Testis (tissue), 3 donors: Measurements from ENCODE around the gene TTBK1. TPM values are rescaled to one million over a fixed set of nuclear protein-coding genes. Genes with fewer than 3 reads are reported as not detected.

ENCODE experiments used
- DNase-seq: peaks from one replicate; pipeline ENCODE4 v3.0.0-alpha.2; 2019
- H3K27ac ChIP-seq, 2 donors: fragments of 200-600 bp; sonication (generic); one replicate each; pipeline ENCODE4 v1.5.1; 2019
- H3K27me3 ChIP-seq: fragments of 200-600 bp; sonication (generic); one replicate; pipeline ENCODE4 v1.5.1; 2019
- H3K36me3 ChIP-seq: fragments of 200-600 bp; sonication (generic); one replicate; pipeline ENCODE4 v1.5.1; 2017; ENCODE audit warnings: low read depth; ENCODE audit errors: missing control alignments
- H3K4me1 ChIP-seq: fragments of 200-600 bp; sonication (generic); one replicate; pipeline ENCODE4 v1.5.1; 2019
- H3K4me3 ChIP-seq, 2 donors: fragments of 200-600 bp; sonication (generic); one replicate each; pipeline ENCODE4 v1.5.1; 2017 to 2019
- H3K9me3 ChIP-seq: fragments of 200-600 bp; sonication (generic); one replicate; pipeline ENCODE4 v1.5.1; 2017
- CTCF ChIP-seq, 3 experiments: fragments of 450-650 bp in 2 of 3; fragments of 200-600 bp in 1 of 3; sonication (generic) in 1 of 3; IDR thresholded peaks; one replicate each; pipeline ENCODE4 v1.5.1; 2016 to 2019; ENCODE audit warnings: antibody characterized with exemption in 3 of 3, mild to moderate bottlenecking in 2 of 3, moderate library complexity in 1 of 3
- POLR2A ChIP-seq: fragments of 450-650 bp; IDR thresholded peaks from one replicate; pipeline ENCODE4 v1.6.1; 2017; ENCODE audit warnings: antibody characterized with exemption, mild to moderate bottlenecking, moderate library complexity
- WGBS, 2 donors: methylation state at CpG; one replicate each; pipeline ENCODE4 v1.1.5; 2018; 5-methylcytosine and 5-hydroxymethylcytosine counted together
- intact Hi-C: fragments of 100-400 bp; cut with DNase I; formaldehyde crosslinking; loops from one replicate; pipeline ENCODE4 v1.15.1; 2023; ENCODE audit warnings: low total_unique reads
- polyA plus RNA-seq: library from polyadenylated mRNA; stranded (reverse); fragments of 350-450 nt; fragmentation: Illumina TruSeq; extraction: RNeasy Lipid Tissue Mini Kit (QIAGEN cat#74804); gene quantifications from one replicate; pipeline ENCODE4 v1.2.3, GENCODE V29; 2014; ENCODE audit warnings: low read depth, low replicate concordance; ENCODE audit not compliant: insufficient read depth
- total RNA-seq, 2 donors: library from RNA; depleted of rRNA; stranded (reverse); fragments of >200 nt; gene quantifications; one replicate each; pipeline ENCODE4 v1.2.3, GENCODE V29; 2016

TTBK1 gene
- total and polyA plus RNA-seq, 3 donors from 2014 or later: 2.2 to 2.6 (median 2.3) TPM

- no peaks in the 10 kb centered on the region for H3K9me3 ChIP-seq
- peaks cover 12% of the 10 kb centered on the region for H3K4me1 ChIP-seq
- intact Hi-C loops: no loop called here
- TF ChIP-seq CTCF (IDR thresholded peaks at IDR 0.05) (no peak), POLR2A (no peak)
- H3K36me3 ChIP-seq: no peaks in the 10 kb centered on the region
- no peak overlapping the region for H3K4me3 ChIP-seq
- no peaks in the 10 kb centered on the region for H3K27me3 ChIP-seq
- no peak overlapping the region for H3K27ac ChIP-seq
- DNase-seq: no peak
Measured at GRCh38 chr6:43248791-43249190, 5.5 kb downstream of the TTBK1 start.

- Histone ChIP-seq H3K36me3 (no peaks in the 10 kb centered on the region), H3K4me1 (peaks cover 12% of the 10 kb centered on the region), H3K27me3 (no peaks in the 10 kb centered on the region), H3K27ac (no peak overlapping the region), H3K9me3 (no peaks in the 10 kb centered on the region), H3K4me3 (no peak overlapping the region)
- WGBS, 2 donors: 25 to 29% methylated on average over 8 of the region's 8 CpGs
- TF ChIP-seq POLR2A (no peak), CTCF (IDR thresholded peaks at IDR 0.05) (no peak)
- no peak for DNase-seq
- intact Hi-C loops: loop anchor here (10.0 kb wide), 1 partner anchor 264 kb away; the partner anchor contains the start of genes LRRC73, POLR1C and YIPF3
Measured at GRCh38 chr6:43250992-43251373, 7.7 kb downstream of the TTBK1 start.

DNA sequence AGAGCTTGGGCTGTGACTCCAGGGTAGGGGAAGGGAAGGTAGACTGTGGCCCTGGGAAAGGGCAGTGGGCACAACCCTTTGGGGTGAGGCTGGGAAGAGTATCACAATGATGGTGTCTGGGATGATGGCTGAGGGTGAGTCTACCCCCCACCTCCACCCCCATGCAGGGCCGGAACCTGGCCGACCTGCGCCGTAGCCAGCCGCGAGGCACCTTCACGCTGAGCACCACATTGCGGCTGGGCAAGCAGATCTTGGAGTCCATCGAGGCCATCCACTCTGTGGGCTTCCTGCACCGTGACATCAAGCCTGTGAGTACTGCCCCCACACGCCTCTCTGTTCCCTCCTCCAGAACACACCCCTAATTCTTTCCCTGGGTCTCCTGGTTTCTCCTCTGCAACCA lies 10.1 kb downstream of the TTBK1 start:
- TF ChIP-seq CTCF (IDR thresholded peaks at IDR 0.05) (no peak), POLR2A (no peak)
- H3K4me1 ChIP-seq: peaks cover 6% of the 10 kb centered on the region
- intact Hi-C loops: loop anchor here (10.0 kb wide), 1 partner anchor 261 kb away; the partner anchor contains the start of genes LRRC73, POLR1C and YIPF3
- H3K9me3 ChIP-seq: no peaks in the 10 kb centered on the region
- no peaks in the 10 kb centered on the region for H3K27me3 ChIP-seq
- H3K36me3 ChIP-seq: no peaks in the 10 kb centered on the region
- WGBS, 2 donors: 89 to 98% methylated on average over 10 to 11 of the region's 11 CpGs
- H3K27ac ChIP-seq: no peak overlapping the region
- no peak overlapping the region for H3K4me3 ChIP-seq
- no peak for DNase-seq

GRCh38 chr6:43254138-43254817 lies 11.0 kb downstream of the TTBK1 start:
- Histone ChIP-seq H3K9me3 (no peaks in the 10 kb centered on the region), H3K27me3 (no peaks in the 10 kb centered on the region), H3K36me3 (no peaks in the 10 kb centered on the region), H3K4me1 (peaks cover 6% of the 10 kb centered on the region), H3K4me3 (no peak overlapping the region), H3K27ac (no peak overlapping the region)
- no peak for DNase-seq
- intact Hi-C loops: loop anchor here (10.0 kb wide), 1 partner anchor 261 kb away; the partner anchor contains the start of genes LRRC73, POLR1C and YIPF3
- TF ChIP-seq POLR2A (no peak), CTCF (IDR thresholded peaks at IDR 0.05) (no peak)
- 87 to 88% methylated on average over 13 to 15 of the region's 15 CpGs for WGBS, 2 donors

DNA sequence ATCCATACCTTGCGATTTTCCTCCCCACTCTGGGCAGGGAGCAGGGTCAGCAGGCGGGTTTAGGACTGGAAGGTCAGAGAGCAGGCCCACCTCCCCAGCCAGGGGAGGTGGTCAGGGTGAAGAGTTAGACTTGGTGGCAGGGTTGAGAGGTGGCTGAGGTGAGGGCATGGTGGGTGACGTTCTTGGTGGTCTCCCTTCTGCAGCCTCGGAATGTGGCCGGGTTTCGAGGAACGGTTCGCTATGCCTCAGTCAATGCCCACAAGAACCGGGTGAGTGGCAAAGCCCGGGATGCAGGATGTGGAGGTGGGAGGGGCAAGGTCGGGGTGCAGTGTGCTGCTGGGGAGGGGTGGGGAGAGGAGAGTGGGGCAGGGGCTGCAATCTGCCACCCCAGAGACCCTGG lies 11.6 kb downstream of the TTBK1 start:
- Histone ChIP-seq H3K9me3 (no peaks in the 10 kb centered on the region), H3K4me1 (peaks cover 6% of the 10 kb centered on the region), H3K36me3 (no peaks in the 10 kb centered on the region), H3K27ac (no peak overlapping the region), H3K4me3 (no peak overlapping the region), H3K27me3 (no peaks in the 10 kb centered on the region)
- no peak for DNase-seq
- intact Hi-C loops: loop anchor here (10.0 kb wide), 1 partner anchor 260 kb away; the partner anchor contains the start of genes LRRC73, POLR1C and YIPF3
- WGBS, 2 donors: 81 to 88% methylated on average over 11 of the region's 11 CpGs
- TF ChIP-seq CTCF (IDR thresholded peaks at IDR 0.05) (no peak), POLR2A (no peak)
